Measurements from ENCODE around the gene FAM174C.

The FAM174C gene

GRCh38 chr19:1247748-1248138, 27.6 kb upstream of the FAM174C start:
- H3K27ac Mint-ChIP-seq, result no peak overlapping the region
- no peaks in the 10 kb centered on the region for H3K27me3 Mint-ChIP-seq (ENCODE audit: low read depth)
- peaks cover 10% of the 10 kb centered on the region for H3K4me1 Mint-ChIP-seq
- TF ChIP-seq, protein P1, sequence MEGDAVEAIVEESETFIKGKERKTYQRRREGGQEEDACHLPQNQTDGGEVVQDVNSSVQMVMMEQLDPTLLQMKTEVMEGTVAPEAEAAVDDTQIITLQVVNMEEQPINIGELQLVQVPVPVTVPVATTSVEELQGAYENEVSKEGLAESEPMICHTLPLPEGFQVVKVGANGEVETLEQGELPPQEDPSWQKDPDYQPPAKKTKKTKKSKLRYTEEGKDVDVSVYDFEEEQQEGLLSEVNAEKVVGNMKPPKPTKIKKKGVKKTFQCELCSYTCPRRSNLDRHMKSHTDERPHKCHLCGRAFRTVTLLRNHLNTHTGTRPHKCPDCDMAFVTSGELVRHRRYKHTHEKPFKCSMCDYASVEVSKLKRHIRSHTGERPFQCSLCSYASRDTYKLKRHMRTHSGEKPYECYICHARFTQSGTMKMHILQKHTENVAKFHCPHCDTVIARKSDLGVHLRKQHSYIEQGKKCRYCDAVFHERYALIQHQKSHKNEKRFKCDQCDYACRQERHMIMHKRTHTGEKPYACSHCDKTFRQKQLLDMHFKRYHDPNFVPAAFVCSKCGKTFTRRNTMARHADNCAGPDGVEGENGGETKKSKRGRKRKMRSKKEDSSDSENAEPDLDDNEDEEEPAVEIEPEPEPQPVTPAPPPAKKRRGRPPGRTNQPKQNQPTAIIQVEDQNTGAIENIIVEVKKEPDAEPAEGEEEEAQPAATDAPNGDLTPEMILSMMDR (IDR thresholded peaks at IDR 0.05; ENCODE audit: unreplicated experiment in 3 of 3), result no peak
- H3K36me3 Mint-ChIP-seq (ENCODE audit: low read depth), result peaks cover 12% of the 10 kb centered on the region
- peak overlapping the region; percentile 19 to 88 (median 34) for H3K4me3 Mint-ChIP-seq
- no peaks in the 10 kb centered on the region for H3K9me3 Mint-ChIP-seq

GRCh38 chr19:1248139-1248785, 27.1 kb upstream of the FAM174C start, which contains the start of gene MIDN:
MIDN (plus strand) TSS chr19:1248583; CDS start chr19:1250297, 1,714 bp downstream.
- no peaks in the 10 kb centered on the region for H3K27me3 Mint-ChIP-seq (ENCODE audit: low read depth)
- H3K27ac Mint-ChIP-seq, result peak within 1 kb of the TSS; percentile 62 to 94 (median 92)
- H3K36me3 Mint-ChIP-seq (ENCODE audit: low read depth), result peaks cover 12% of the 10 kb centered on the region
- H3K9me3 Mint-ChIP-seq, result no peaks in the 10 kb centered on the region
- peak within 1 kb of the TSS; percentile 83 to 88 (median 86) for H3K4me3 Mint-ChIP-seq
- H3K4me1 Mint-ChIP-seq, result peaks cover 9% of the 10 kb centered on the region
- TF ChIP-seq, protein P1 (IDR thresholded peaks at IDR 0.05; ENCODE audit: unreplicated experiment in 3 of 3), result no peak

DNA sequence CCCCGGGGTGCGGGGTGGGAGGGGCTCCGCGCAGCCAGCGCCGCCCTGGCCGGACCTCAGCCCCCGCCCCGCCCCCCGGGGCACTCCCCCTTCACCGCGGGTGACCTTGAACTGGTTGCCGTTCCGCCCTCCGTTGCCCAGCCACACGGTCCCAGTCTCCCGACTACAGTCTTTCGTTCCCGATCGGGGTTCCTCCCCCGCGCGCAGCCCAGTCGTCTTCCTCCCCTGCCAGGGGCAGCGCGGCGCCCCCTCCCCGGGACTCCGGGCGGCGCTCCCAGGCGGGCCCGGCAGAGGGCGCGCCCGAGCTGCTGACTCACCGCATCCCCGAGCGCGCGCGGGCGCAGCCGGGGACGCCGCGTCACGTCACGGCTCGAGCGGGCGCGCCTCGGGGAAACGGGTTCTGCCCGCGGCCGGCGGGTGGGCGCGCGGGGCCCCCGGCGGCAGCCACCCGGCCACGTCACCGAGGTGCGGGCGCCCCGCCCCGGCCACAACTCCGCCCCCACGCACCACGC, 26.5 kb upstream of the FAM174C start:
- no peaks in the 10 kb centered on the region for H3K27me3 Mint-ChIP-seq (ENCODE audit: low read depth)
- TF ChIP-seq, protein P1 (IDR thresholded peaks at IDR 0.05; ENCODE audit: unreplicated experiment in 3 of 3), result peak; percentile 85 to 87 (median 86)
- no peaks in the 10 kb centered on the region for H3K9me3 Mint-ChIP-seq
- peaks cover 12% of the 10 kb centered on the region for H3K36me3 Mint-ChIP-seq (ENCODE audit: low read depth)
- H3K27ac Mint-ChIP-seq, result peak overlapping the region; percentile 44 to 92 (median 62)
- peak overlapping the region; percentile 83 to 88 (median 86) for H3K4me3 Mint-ChIP-seq
- H3K4me1 Mint-ChIP-seq, result peaks cover 5% of the 10 kb centered on the region

DNA sequence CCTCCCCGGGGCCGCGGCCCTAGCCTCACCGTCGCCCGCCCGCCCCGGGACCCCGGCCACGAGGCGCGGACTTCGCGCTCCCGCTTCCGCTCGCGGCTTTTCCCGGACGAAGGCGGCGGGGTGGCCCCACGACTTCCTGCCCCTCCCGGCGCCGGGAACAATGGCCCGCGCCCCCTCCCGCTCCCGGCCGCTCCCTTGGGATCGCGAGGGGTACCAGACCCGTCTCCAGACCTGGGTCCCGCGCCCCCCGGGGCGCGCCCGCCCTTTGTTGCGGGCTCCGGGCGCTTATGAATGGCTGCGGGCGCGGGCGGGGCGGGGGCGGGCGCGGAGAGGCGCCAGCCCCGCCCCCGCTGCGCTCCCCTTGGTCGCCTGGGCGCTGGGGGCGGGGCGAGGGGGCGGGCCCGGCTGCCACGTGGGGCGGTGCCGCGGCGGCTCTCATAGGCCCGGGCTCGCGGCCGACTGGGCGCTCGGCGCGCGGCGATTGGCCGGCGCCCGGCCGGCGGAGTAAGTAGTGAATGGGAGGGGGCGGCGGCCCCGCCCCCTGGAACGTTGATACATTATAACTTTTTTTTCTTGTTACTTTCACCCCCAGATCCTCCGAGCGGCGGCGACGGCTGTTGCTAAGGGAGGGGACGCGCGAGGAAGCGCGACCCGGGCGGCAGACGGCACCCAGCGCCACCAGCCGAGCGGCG, 25.9 kb upstream of the FAM174C start:
- H3K9me3 Mint-ChIP-seq, result no peaks in the 10 kb centered on the region
- no peaks in the 10 kb centered on the region for H3K27me3 Mint-ChIP-seq (ENCODE audit: low read depth)
- H3K36me3 Mint-ChIP-seq (ENCODE audit: low read depth), result peaks cover 13% of the 10 kb centered on the region
- peak overlapping the region; percentile 94 to 98 (median 98) for H3K27ac Mint-ChIP-seq
- H3K4me1 Mint-ChIP-seq, result peaks cover 4% of the 10 kb centered on the region
- TF ChIP-seq, protein P1 (IDR thresholded peaks at IDR 0.05; ENCODE audit: unreplicated experiment in 3 of 3), result no peak
- peak overlapping the region; percentile 90 to 96 (median 95) for H3K4me3 Mint-ChIP-seq

- no peaks in the 10 kb centered on the region for H3K9me3 Mint-ChIP-seq
- peak overlapping the region; percentile 90 to 96 (median 95) for H3K4me3 Mint-ChIP-seq
Observed at GRCh38 chr19:1249990-1250436, 25.3 kb upstream of the FAM174C start.

More at GRCh38 chr19:1249990-1250436, 25.3 kb upstream of the FAM174C start:
- H3K27ac Mint-ChIP-seq, result peak overlapping the region; percentile 94 to 98 (median 98)
- TF ChIP-seq, protein P1 (IDR thresholded peaks at IDR 0.05; ENCODE audit: unreplicated experiment in 3 of 3), result no peak
- H3K36me3 Mint-ChIP-seq (ENCODE audit: low read depth), result peaks cover 19% of the 10 kb centered on the region
- no peaks in the 10 kb centered on the region for H3K4me1 Mint-ChIP-seq
- no peaks in the 10 kb centered on the region for H3K27me3 Mint-ChIP-seq (ENCODE audit: low read depth)
